ENCODE measurements around the gene DNAJB11.
A peak's percentile ranks its signal among the peaks of the same experiment; 100 is the strongest.
"Not testable (repeated sequence)": the region's sequence is repeated elsewhere in the genome, so short reads cannot be mapped to it uniquely, and the experiment has no call there.

DNAJB11 gene

DNA sequence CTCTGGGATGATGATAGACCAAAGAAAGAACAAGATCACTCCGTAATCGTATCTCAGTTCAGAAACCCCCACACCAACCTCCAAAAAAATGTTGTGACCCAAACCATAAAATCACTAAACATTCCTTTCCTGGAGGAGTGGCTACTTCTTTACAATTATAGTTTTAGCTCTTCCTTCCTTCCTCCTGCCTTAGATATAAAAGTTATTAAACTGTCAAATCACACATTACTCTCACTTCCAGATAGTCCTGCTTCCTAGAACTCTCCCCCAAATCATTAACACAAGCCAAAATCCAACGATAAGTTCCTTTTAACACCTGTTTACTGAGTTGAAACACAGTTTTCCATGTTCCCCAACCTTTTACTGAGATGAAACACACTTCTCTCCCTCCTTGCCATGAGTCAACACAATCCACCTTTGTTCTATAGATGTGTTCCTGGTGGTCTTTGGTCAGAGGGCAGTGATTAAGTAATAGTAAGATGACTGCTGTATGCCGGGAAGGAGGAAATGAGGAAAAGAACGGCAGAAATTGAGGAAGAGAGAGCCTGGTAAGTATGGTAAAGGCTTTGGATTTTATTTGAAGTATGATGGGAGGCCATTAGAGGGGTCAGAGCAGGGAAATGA is 18.0 kb upstream of the DNAJB11 start:
- no peak for DNase-seq

DNA sequence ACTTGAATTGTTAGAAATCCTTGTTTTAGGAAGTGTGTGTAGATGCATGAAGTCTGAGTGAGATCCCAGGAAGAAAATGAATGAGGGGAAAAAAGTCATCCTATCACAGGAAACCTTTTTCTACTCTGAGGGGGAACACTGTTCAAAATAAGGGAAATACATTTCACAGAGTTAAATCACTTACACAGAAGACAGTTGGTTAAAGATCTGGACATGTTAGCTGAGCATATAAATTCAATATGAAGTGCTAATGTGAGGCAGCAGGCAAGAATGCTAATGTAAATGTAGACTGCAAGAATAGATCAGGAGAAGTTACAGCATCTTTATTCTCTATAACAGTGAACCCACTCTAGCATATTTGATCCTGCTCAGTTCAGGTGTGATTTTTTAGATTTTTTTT is 5.9 kb upstream of the DNAJB11 start:
- DNase-seq = no peak

DNA sequence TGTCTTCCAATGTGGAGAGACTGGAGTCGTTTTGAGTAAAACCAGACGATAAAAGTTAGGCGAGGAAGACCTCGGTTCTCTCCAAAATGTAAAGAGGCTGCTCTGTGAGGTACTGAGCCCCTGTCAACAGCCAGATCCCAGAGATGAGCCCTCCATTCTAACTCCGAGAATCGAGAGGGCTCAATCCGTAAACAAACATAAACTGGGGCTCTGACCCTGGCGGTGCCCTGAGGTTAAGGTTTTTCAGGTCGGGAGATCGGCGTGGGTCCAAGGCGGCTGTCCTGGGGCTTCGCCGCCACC is 3.8 kb upstream of the DNAJB11 start:
- DNase-seq = no peak

DNA sequence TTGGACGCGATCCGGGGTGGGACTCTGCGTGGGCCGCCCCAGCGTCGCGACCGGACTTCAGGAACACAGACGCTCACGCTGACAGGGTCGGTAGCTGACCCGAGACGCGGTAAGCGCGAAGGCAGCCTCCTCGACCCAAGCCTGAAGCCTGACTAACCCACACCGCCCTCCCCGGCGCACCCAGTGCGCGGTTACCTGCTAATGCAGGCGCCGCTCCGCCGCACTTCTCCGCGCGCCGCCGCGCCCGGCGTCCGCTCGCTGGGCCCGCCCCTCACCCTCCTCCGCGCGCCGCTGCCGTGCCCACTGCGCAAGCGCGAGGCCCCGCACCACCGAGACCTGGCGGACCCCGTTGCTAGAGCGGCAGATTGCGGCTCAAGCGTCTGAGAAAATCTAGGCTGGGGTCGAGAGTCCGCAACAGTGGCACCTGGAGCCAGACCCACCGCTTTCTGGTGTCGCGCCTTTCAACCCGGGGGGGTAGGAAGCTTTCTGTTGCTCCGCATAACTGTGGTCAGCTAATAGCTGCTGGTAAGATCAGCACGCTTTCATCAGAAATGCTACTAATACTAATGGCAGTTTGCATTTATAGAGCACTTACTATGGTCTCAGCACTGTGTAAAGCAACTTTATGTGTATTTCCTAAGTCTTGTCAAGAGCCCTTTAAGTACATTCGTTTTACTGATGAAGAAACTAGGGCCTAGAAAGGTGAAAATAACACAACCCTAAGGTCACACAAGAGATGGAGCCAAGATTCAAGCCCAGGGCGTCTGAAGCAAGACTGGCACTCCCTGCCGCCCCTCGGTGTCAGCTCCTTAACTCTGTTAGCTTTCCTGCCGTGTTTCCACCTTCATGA is 3.2 kb upstream of the DNAJB11 start, which contains the start of gene TBCCD1:
Gene TBCCD1 (minus strand): TSS at position 268 of the 850 bp plus-strand sequence. CDS start 3,010 bp downstream, outside the sequence.
- peak; percentile 62 for DNase-seq

DNA sequence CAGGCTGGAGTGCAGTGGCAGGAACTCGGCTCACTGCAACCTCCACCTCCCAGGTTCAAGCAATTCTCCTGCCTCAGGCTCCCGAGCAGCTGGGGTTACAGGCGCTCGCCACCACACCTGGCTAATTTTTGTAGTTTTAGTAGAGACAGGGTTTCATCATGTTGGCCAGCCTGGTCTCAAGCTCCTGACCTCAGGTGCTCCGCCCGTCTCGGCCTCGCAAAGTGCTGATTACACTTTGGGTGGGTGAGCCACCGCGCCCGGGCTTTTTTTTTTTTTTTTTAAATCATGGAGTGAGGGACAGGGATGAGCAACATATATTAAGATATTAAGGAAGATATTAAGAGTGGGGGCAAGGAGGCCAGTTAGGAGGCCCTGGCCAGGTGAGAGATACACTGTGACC is 1.2 kb upstream of the DNAJB11 start:
- not testable (repeated sequence) for DNase-seq

DNA sequence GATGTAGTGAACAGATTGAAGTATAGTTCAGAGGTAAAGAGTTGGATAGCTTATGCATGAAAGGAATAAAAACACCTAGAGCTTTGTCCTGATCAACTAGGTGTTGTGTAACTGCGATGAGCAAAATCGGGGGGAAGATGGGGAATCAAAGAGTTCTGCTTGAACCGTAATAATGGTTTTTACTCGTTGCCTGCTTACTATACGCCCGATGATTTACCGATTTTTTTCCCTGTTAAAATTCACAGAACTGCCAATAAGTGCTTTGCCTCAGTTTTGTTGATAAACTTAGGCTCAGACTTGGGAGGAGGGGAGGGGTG is 783 bp upstream of the DNAJB11 start:
- no peak for DNase-seq

DNA sequence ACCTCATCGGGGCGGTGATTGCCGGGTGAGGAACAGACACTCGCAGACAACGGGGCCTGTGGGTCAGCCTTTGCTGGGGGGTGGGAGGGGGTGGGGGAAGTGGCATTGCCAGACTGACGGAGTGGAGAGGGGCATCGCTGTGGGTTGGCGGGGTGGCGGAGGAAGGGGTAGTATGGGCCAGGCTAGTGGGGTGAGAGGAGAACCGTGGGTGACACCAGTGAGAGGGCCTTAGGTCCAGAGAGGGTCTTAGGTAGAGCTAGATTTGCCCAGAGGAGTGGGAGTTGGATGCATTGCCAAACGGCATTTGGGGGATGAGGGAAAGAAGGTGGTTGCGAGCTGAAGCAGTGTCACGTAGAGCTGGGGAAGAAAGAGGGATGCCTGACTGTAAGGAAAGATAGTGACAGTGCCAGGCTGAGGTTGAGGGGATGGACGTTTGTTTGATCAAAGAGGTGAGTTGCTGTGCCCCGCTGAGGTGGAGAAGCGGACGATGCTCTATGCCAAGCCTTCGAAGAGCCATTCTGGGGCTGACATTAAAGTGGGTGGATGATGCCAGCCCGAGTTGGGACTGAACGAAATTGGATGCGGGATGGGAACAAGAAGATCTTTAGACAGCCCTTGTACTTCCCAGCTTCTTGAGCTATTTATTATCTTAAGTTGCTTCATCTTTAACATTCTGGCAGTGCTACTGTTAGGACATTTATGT is 572 bp downstream of the DNAJB11 start:
- no peak for DNase-seq

DNA sequence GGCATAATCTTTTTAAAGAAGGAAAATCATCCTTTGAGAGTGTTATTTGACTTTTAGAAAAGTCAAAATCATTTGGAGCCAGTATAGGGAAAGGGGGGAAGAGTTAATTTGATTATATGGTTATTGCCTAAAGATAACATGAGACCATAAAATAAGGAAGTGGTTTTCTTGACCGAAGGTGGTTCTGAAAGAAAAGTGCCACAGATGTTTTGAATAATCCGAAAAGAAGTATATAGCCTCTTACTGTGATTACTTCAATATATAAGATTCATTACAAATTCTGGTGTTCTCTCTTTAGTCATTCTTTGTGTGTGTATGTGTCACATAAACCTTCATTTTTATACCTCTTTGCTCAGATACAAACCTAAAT is 1.1 kb downstream of the DNAJB11 start:
- no peak for DNase-seq

DNA sequence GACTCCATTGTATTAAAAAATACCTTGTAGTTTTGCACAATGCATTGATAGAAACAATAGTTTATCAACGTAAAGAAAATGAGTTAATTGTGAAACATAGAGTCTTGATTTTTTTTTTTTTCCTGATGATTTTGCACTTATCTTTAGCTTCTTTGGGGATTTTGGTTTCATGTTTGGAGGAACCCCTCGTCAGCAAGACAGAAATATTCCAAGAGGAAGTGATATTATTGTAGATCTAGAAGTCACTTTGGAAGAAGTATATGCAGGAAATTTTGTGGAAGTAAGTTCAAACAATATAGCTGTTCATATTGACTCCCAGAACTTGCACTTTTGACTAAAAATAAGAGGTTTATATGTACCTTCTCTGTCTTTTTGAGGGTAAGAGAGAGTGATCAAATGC is 7.0 kb downstream of the DNAJB11 start:
- DNase-seq = no peak

DNA sequence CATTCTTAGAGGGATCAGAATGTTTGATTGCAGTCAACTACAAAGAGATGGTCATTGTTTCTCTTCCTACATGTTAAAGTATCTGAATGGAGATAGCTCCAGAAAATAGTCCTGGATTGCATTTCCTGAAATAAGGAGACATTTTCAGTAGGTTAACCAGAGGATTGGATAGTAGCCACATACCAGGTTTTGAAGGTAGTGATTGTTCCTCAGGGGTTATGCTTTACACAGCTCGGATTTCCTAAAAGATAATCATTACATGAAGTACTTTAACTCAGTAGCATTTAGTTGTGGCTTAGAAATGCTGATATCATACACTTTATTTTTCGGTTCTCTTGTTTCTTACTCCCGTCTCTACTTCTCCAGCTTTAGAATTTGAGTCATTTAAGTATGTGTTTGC is 10.3 kb downstream of the DNAJB11 start:
- DNase-seq = no peak

DNA sequence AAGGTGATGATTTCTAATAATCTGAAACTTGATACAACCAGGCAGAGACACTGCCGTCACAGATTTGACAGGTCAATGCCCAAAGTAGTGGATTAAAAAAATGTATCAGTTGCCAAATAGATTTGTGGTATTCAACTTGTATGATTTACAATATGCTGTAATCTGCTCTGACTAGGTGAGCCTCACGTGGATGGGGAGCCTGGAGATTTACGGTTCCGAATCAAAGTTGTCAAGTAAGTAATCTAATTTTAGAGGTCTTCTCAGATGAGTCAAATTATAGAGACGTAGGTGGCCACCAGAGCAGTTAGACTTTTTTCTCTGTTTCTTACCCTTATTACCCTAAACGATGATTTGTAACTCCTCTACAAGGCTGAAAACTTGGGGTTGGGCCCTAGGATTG is 12.0 kb downstream of the DNAJB11 start:
- DNase-seq = no peak

DNA sequence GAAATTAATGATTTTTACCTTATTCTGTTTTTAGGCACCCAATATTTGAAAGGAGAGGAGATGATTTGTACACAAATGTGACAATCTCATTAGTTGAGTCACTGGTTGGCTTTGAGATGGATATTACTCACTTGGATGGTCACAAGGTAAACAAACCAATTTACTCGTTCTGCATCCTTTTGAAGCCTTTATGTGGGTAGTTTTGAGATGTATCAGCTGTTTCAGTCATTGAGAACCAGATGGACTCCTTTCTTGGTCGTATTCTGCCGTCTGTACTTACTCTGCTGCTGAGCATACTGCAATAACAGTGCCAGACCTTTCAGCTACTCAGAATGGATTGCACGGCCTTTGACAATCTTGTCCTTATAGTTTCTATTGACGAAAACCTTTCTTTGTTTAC is 13.3 kb downstream of the DNAJB11 start:
- no peak for DNase-seq

DNA sequence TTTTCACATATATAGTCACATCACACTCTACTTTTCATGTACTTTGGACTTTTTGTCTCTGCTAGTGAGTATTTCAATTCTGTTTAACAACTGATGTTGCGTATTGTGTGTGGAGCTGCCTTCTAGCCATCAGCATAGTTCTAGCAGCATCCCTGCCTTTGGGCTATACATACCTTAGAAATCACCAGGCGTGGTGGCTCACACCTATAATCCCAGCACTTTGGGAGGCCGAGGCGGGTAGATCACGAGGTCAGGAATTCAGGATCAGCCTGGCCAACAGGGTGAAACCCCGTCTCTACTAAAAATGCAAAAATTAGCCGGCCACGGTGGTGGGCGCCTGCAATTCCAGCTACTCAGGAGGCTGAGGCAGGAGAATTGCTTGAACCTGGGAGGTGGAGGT is 15.7 kb downstream of the DNAJB11 start:
- not testable (repeated sequence) for DNase-seq

DNA sequence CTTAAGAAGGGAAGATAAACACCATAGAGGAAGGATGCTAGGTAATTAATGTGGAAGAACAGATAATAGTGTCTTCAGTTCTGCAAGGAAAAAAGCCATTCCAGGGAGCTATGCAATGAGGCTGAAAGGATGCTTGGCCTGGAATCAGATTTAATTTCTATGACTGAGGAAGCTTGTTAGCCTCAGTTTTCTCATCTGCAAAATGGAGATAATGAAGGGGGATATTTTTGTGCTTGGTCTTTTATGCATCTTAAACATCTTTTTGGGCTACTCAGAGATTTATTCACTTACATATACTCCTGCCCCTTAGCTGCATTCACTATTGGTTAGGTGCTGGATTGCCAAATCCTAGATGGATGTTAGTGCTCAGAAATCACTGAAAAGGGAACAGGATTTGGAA is 16.7 kb downstream of the DNAJB11 start:
- no peak for DNase-seq

DNA sequence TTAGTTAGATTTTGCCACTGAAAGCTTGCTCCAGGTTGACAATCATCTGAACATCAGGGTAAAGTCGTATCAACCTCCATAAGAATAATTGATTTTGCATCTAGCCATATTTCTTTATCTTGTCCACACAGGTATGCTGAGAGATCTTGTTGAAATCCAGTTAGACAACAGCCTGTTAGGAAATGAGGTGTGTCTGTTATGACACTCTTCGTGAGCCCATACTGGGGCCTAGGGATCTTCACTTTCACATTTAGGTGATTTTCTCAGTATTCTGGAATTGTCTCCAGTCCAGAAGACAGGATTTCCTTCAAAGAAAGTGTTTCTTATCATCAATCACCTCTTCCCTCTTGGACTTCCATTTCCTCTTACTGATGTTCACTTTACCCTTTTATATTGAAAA is 18.1 kb downstream of the DNAJB11 start:
- DNase-seq = no peak

DNA sequence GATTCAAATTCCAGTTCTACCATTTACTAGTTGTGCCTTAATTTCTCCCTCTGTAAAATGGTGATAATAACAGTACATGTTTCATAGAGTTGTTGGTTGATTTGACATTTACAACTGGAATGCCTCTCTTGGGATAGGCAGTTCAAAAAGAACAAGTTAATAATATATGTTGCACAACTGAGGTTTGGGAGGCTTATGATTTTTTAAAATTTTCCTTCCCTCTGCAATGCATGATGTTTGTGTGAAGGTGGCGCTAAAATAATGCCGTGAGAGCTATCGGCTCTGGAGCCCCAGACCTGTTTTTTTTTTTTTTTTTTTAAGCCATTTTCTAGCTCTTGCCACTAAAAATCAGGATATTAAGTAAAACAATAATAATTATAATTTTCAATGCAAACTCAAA is 18.6 kb downstream of the DNAJB11 start:
- no peak for DNase-seq

DNA sequence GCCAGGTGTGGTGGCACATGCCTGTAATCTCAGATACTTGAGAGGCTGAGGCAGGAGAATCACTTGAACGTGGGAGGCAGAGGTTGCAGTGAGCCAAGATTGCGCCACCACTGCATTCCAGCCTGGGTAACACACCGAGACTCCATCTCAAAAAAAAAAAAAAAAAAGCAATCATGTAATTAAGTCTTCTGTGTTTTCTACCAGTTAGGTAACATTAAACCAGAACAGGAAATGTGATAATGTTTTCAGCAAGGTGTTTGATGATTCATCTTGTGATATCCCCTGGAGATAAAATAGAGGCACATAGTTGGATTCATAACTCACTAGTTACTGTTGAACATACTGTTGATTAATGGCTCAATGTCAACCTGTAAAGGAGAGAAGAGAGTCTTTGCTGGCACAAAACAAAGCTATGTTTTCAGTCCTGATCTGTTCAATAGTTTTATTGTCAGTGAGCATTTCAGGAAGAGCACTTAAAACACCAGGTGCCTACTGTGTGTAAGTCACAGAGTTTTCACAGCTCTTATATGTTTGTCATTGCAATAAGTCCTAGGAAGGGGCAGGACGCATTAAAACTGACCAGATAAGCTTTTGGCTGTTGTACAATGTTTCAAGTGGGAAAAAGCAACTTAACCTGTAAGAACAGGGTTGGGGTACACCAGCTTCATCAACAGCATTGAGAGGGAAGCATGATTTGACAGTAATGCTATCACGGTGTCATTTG is 19.5 kb downstream of the DNAJB11 start:
- DNase-seq = peak; percentile 64

DNA sequence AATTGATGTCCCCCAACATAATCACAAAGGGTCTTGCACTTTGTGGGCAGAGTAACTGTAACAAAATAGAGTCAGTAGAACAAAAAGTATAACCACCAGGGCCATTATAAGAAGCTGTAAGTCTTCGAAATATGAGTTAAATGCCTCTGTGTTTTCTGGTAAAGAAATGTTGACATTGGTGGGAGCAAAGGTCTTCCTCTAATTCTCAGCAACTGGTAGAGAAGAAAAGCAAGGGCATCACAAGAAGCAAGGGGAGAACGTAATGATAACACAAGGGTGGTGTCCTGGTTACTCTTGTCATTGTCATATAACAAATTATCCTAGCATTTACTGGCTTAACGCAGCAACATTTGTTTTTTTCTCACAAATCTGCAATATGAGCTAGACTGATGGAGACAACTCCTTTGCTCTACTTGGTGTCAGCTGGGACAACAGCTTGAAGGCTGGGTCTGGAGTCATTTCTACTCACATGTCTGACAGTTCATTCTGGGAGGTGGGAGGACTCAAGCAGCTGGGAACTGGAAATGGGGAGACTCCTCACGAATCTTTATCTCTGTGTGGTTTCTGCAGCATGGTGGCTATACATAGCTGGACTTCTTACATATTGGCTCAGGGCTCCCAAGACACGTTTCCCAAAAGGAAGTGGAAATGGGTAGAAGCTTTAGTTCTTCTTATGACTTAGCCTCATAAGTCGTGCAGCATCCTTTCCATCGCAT is 20.2 kb downstream of the DNAJB11 start:
- DNase-seq = no peak

DNA sequence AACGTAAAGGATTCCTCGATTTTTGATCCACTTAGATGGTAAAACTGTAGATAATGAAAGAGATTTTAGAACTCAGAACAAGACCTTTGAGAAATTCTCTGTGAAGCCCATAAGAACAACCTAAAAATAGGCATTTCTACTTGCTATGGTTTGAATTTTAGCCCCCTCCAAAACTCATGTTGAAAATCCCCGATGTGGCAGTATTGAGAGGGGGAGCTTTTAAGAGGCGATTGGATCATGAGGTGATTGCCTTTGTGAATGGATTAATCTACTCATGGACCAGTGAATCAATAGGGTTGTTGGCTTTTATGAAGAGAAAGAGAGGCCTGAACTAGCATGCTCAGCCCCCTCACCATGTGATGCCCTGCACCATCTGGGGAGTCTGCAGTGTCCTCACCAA is 22.2 kb downstream of the DNAJB11 start:
- DNase-seq = no peak

DNA sequence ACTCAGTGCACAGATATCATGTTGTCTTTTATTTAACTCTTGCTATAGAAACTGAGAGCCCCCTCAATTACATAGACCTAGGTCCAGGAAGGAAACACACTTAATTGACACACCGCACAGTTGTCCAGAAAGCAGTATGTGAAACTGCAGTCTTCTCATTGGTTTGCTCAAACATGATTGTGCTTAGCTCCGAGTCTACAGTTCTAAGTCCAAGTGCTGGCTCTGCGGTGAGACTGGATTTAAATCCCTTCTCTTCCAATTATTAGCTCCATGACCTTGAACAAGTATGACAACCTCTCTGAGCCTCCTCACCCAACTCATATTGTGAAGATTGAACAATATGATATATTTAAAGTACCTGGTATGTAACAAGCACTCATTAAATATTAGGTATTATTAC is 23.3 kb downstream of the DNAJB11 start:
- DNase-seq = no peak

DNA sequence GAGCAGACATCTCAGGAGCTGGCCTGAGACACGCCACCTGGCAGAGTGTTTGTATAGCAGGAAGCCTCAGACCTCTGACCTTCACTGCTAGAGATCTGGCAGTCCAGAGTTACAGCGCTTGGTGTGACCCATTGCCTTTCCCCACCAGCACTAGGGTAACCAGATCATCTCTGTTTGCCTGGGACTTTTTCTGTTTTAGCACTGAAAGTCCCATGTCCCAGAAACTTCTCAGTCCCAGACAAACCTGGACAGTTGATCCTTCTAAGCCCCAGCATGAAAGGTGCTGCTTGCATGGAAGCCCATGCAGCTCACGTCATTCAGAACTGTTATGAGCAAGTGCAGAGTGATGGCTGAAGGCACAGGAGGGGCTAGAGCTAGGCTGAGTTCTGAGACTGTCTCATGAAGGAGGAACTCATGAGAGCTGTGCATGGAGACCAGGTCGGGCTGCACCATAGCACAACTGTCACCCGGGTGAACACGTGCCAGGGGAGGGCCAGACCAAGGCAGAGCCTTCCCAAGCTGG is 24.1 kb downstream of the DNAJB11 start:
- no peak for DNase-seq

DNA sequence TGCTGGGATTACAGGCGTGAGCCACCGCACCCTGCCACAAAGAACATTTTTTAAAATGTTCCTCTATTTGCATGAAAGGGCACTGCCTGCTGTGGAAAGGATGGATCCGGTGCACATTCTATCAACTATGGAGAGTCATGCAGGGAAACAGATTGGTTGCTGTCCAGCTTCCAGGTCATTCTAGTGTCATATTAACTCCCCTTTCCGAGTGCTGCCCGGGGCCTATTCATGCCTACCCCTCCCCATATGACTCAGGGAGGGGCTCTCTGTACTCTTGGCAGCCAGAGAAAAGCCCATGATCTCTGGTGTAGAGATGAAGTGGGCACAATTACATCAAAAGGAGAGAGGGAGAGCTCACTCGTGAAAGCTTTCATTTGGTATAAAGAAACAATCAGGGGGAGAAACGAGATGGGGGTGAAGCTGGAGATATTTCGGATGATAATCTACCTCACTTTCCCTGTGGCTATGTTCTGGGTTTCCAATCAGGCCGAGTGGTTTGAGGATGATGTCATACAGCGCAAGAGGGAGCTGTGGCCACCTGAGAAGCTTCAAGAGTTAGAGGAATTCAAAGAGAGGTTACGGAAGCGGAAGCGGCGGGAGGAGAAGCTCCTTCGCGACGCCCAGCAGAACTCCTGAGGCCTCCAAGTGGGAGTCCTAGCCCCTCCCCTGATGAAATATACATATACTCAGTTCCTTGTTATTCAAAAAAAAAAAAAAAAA is 26.2 kb downstream of the DNAJB11 start:
- peak; percentile 26 for DNase-seq
